VCaP (cell line): ENCODE measurements around the gene F5.

Experiments used
- H3K27ac ChIP-seq: fragments of 450-650 bp; 2 replicates; pipeline ENCODE4 v1.5.1; 2017
- TF ChIP-seq, protein P1 (sequence below): fragments of 450-650 bp; conservative IDR thresholded peaks from 2 replicates; pipeline ENCODE4 v1.5.1; 2017; ENCODE audit warnings: mild to moderate bottlenecking, moderate library complexity

The F5 gene

DNA sequence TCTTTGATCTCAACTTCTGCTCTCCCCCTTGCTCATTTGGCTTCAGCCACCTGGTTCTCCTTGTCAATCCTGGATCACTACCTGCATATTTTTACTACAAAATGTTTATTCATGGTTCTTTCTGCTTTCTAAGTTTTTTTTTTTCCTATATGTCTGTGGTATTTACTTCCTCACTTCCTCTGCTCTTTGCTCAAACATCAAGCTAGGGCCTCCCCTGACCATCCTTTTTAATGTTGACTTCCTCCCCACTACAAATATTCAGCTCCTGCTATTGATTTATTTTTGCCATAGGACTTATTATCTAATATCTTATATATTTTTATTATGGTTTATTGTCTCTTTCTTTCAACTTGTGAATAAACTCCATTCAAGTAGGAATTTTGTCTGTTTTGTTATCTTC is 86.5 kb downstream of the F5 start:
- H3K27ac ChIP-seq: no peak overlapping the region
- TF ChIP-seq, protein P1, sequence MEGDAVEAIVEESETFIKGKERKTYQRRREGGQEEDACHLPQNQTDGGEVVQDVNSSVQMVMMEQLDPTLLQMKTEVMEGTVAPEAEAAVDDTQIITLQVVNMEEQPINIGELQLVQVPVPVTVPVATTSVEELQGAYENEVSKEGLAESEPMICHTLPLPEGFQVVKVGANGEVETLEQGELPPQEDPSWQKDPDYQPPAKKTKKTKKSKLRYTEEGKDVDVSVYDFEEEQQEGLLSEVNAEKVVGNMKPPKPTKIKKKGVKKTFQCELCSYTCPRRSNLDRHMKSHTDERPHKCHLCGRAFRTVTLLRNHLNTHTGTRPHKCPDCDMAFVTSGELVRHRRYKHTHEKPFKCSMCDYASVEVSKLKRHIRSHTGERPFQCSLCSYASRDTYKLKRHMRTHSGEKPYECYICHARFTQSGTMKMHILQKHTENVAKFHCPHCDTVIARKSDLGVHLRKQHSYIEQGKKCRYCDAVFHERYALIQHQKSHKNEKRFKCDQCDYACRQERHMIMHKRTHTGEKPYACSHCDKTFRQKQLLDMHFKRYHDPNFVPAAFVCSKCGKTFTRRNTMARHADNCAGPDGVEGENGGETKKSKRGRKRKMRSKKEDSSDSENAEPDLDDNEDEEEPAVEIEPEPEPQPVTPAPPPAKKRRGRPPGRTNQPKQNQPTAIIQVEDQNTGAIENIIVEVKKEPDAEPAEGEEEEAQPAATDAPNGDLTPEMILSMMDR: no peak

DNA sequence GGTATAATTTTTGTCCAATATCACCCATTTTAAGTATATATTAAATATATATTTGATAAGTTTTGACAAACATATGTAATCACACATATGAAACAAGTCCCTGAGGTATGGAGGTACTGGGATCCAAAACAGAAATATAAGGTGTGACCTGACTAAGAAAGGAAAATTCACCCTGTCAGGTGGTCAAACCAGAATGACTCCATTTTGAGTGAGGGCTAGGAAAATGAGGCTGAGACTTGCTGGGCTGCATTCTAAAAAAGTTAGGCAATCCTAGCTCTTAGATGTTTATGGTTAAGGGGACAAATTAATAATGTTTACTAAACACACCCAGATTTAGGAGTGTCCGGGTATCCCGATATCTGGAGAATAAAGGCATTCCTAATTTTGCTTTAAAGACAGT is 89.0 kb downstream of the F5 start:
- TF ChIP-seq, protein P1: no peak
- no peak overlapping the region for H3K27ac ChIP-seq

DNA sequence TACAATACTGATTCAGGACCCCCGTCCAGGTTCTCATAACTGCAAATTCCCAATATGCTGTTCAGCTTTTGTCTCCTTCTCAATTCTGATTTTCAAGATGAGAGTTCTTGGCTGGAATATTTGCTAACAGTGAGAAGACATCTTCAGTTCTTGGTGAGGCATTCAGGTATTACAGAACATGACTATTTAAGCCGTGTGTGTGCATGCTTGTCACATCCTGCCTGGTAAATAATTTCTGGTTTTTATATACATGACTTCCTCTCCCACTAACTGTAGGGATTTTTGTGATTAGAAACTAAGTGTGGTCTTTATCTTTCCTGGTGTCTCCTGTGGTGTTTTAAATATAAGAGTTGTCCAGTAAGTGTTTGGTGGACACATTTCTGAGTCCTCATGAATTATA is 90.4 kb downstream of the F5 start:
- TF ChIP-seq, protein P1: no peak
- H3K27ac ChIP-seq: no peak overlapping the region

DNA sequence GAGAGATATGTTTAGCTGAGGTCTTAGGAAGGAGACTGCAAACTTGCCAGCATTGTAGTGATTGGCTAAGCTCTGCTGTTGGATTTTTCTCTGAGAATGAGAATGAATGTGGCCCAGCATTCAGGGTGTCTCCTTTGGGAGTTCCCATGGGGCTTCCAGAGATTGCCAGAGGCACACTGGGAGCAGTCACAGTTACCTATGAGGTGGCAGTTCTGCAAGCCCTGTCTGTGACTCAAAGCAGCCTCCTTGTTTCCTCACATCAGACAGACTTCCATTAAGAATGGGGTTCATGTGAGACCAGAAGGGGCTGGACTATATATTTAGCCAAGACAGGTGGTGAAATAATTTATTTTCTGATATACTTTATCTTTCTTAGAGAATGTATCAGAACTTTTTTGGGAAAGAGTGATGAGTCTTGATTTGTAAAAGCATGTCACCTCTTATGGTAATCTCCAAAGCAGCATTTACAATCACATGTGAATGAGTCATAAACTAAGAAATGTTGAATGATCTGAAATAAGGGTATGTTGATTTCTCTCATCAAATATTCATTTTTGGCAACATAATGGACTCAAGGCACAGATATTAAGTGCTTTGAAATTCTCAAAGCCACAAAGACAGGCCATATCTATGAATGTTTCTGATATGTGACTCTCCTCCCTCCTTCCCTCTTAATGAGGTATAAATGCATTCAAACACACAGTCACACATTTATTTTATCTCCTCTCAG is 91.1 kb downstream of the F5 start:
- TF ChIP-seq, protein P1: no peak

DNA sequence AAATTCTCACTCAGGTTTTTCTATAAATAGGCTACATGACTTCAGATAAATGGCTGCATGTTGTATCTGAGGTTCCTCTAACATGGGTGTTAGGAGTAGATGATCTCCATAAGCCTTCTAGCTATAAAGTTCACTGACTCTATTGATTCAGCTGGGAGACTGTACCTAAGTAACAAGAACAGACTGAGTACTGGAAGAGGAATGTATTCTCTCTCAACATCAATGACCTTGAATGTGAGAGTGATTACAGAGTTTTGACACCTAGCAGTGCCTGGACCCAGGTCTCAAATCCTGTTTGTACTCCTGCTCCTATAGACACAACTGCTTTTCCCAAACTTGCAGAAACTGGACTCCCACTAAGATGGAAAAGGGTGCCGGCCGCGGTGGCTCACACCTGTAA is 91.9 kb downstream of the F5 start:
- TF ChIP-seq, protein P1: no peak
- H3K27ac ChIP-seq: no peak overlapping the region

More for the DNA sequence above, 91.1 kb downstream of the F5 start:
- H3K27ac ChIP-seq: no peak overlapping the region

DNA sequence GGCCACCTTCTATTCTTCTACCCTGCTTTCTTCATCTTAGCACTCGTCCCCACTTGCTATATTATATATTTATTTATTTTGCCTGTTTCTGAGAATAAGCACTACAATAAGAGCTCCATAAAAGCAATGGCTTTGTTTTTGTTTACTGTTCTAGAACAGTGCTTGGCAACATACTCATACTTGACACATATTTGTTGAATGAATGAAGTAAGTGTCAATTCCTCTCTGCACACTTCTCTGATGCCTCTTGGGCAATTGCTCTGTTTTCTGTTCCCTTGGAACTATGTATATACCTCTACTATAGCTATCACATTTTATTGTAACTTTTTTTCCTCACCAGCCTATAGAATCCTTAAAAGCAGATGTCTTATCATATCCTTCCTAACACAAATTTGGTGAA is 93.0 kb downstream of the F5 start:
- no peak overlapping the region for H3K27ac ChIP-seq
- TF ChIP-seq, protein P1: no peak

DNA sequence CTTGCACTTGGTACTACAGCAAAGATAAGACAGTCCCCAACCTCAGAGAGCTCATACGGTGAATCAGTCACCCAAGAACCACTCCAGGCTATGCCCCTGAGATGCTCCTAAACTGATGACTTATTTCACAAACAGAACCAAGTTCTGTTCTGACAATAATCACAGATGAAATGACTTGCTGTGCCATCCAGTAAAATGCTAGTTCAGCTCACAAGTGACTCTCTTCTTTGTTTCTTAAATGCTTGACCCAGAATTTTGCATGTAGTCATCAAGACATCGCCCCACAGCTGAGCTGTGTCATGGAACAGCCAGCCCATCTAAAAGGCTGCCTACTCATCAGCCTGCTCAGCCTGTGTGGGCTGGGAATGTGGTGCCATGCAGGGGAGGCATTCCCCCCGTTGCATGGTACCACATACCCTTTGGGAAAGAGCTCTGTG is 94.4 kb downstream of the F5 start:
- no peak overlapping the region for H3K27ac ChIP-seq
- TF ChIP-seq, protein P1: no peak
